IMR-90 (cell line): ENCODE data around the gene VTCN1. TPM values are rescaled to one million over a fixed set of nuclear protein-coding genes. Genes with fewer than 3 reads are reported as not detected.
A peak's percentile ranks its signal among the peaks of the same experiment; 100 is the strongest.

Source experiments
- ATAC-seq: fragments of 200-7000 bp; cut with Tn5 transposase; 2 replicates; pipeline ENCODE4 v1.9.1; 2020; ENCODE audit warnings: low read depth, mild to moderate bottlenecking, moderate library complexity
- BruUV-seq: library from RNA; stranded (reverse); fragments of 400-500 nt; replicated peaks from 2 replicates; lab custom pipeline; 2021; lab: Mats Ljungman, UMichigan
- CTCF ChIA-PET: fragments of 300-600 bp; formaldehyde crosslinking; extraction: SDS; loops from one replicate; lab custom pipeline; 2021; ENCODE audit warnings: antibody characterized with exemption; lab: Yijun Ruan, JAX
- POLR2A ChIA-PET: fragments of 300-600 bp; sonication (Branson Sonifier 250); formaldehyde crosslinking; loops from one replicate; lab custom pipeline; 2022; ENCODE audit warnings: antibody characterized with exemption; ENCODE audit not compliant: unreplicated experiment; lab: Charles Lee
- DNase-seq: peaks from one replicate; pipeline ENCODE4 v3.0.0; 2013
- H2AFZ ChIP-seq: replicated peaks from 2 replicates; pipeline ENCODE3; 2013; ENCODE audit warnings: low read length, mild to moderate bottlenecking; ENCODE audit not compliant: poor library complexity
- H2AK5ac ChIP-seq: 2 replicates; pipeline ENCODE4 v1.6.1; 2013; ENCODE audit warnings: low read depth, low read length, inconsistent platforms
- H2AK9ac ChIP-seq: replicated peaks from 2 replicates; pipeline ENCODE3; 2013; ENCODE audit warnings: mild to moderate bottlenecking, low read depth, low read length, moderate library complexity; ENCODE audit not compliant: poor library complexity
- H2BK120ac ChIP-seq: 2 replicates; pipeline ENCODE4 v1.6.1; 2013; ENCODE audit warnings: low read depth, low read length, inconsistent platforms
- H2BK15ac ChIP-seq: 3 replicates; pipeline ENCODE4 v1.6.1; 2013; ENCODE audit warnings: low read depth, low read length, inconsistent platforms
- H2BK20ac ChIP-seq: 2 replicates; pipeline ENCODE4 v1.6.1; 2013; ENCODE audit warnings: low read depth, mild to moderate bottlenecking, inconsistent platforms, low read length, moderate library complexity
- H2BK5ac ChIP-seq: 2 replicates; pipeline ENCODE4 v1.6.1; 2013; ENCODE audit warnings: mild to moderate bottlenecking, low read depth, low read length, inconsistent platforms; ENCODE audit not compliant: poor library complexity, severe bottlenecking
- H3K14ac ChIP-seq: replicated peaks from 2 replicates; pipeline ENCODE4 v1.6.1; 2013; ENCODE audit warnings: low read depth, low read length, inconsistent platforms
- H3K18ac ChIP-seq: 2 replicates; pipeline ENCODE4 v1.6.1; 2013; ENCODE audit warnings: low read depth, low read length, control low read depth
- H3K23ac ChIP-seq: 2 replicates; pipeline ENCODE4 v1.6.1; 2013; ENCODE audit warnings: low read depth, low read length, inconsistent platforms
- H3K27ac ChIP-seq: 2 replicates; pipeline ENCODE4 v1.5.1; 2013; ENCODE audit warnings: mild to moderate bottlenecking, control low read depth, low read length; ENCODE audit not compliant: insufficient read depth
- H3K27me3 ChIP-seq: 2 replicates; pipeline ENCODE4 v1.6.1; 2013; ENCODE audit warnings: low read length; ENCODE audit not compliant: control insufficient read depth, insufficient read depth
- H3K36me3 ChIP-seq: 2 replicates; pipeline ENCODE4 v1.6.1; 2013; ENCODE audit warnings: low read length, mixed read lengths; ENCODE audit not compliant: control insufficient read depth, insufficient read depth
- H3K4ac ChIP-seq: 2 replicates; pipeline ENCODE4 v1.6.1; 2013; ENCODE audit warnings: low read depth, low read length, inconsistent platforms
- H3K4me1 ChIP-seq: 2 replicates; pipeline ENCODE4 v1.6.1; 2013; ENCODE audit warnings: low read length, mixed read lengths; ENCODE audit not compliant: control insufficient read depth, insufficient read depth
- H3K4me2 ChIP-seq: 2 replicates; pipeline ENCODE4 v1.6.1; 2013; ENCODE audit warnings: low read depth, mild to moderate bottlenecking, control low read depth, low read length, moderate library complexity
- H3K4me3 ChIP-seq: 2 replicates; pipeline ENCODE4 v1.5.1; 2013; ENCODE audit warnings: low read depth, mild to moderate bottlenecking, control low read depth, low read length, moderate library complexity; ENCODE audit not compliant: insufficient read depth
- H3K56ac ChIP-seq: 2 replicates; pipeline ENCODE4 v1.6.1; 2013; ENCODE audit warnings: low read length, inconsistent platforms; ENCODE audit not compliant: insufficient read depth; ENCODE audit errors: extremely low read depth
- H3K79me1 ChIP-seq, 2 experiments: 2 replicates each; pipeline ENCODE4 v1.6.1; 2013; ENCODE audit warnings: low read length in 2 of 2, inconsistent platforms in 1 of 2, low read depth in 1 of 2
- H3K9ac ChIP-seq: 2 replicates; pipeline ENCODE4 v1.6.1; 2013; ENCODE audit warnings: low read depth, low read length, control low read depth
- H3K9me1 ChIP-seq: 2 replicates; pipeline ENCODE4 v1.6.1; 2013; ENCODE audit warnings: low read length, inconsistent platforms; ENCODE audit not compliant: insufficient read depth
- H3K9me3 ChIP-seq: 2 replicates; pipeline ENCODE4 v1.6.1; 2013; ENCODE audit warnings: low read length; ENCODE audit not compliant: control insufficient read depth, insufficient read depth
- H4K20me1 ChIP-seq: 2 replicates; pipeline ENCODE4 v1.6.1; 2013; ENCODE audit warnings: low read length, inconsistent platforms; ENCODE audit not compliant: insufficient read depth
- H4K5ac ChIP-seq: 2 replicates; pipeline ENCODE4 v1.6.1; 2013; ENCODE audit warnings: mild to moderate bottlenecking, low read depth, low read length, control low read depth
- H4K8ac ChIP-seq, 2 experiments: 2 replicates each; pipeline ENCODE4 v1.6.1; 2013; ENCODE audit warnings: low read depth in 2 of 2, low read length in 2 of 2, control low read depth in 1 of 2, inconsistent platforms in 1 of 2
- H4K91ac ChIP-seq: 2 replicates; pipeline ENCODE4 v1.6.1; 2013; ENCODE audit warnings: low read depth, low read length, inconsistent platforms; ENCODE audit not compliant: insufficient read depth
- MAZ ChIP-seq: IDR thresholded peaks from 2 replicates; pipeline ENCODE4 v1.6.1; 2012; ENCODE audit warnings: low read depth, mild to moderate bottlenecking, low read length, improper control_type of control experiment, moderate library complexity, borderline replicate concordance
- SMC3 ChIP-seq: fragments of 150-350 bp; IDR thresholded peaks from 2 replicates; pipeline ENCODE4 v1.6.1; 2016; ENCODE audit warnings: low read depth, mild to moderate bottlenecking, antibody characterized with exemption, low read length, moderate library complexity
- WGBS, 2 experiments: methylation state at CpG; one replicate each; pipeline versions ENCODE4 v1.1.5 to v1.1.7; 2013; ENCODE audit warnings: missing lambda C conversion rate in 2 of 2; ENCODE audit not compliant: insufficient read length in 1 of 2; ENCODE audit errors: extremely low coverage in 2 of 2; 5-methylcytosine and 5-hydroxymethylcytosine counted together
- dilution Hi-C: fragments of 300-500 bp; cut with HindIII; formaldehyde crosslinking; loops from one replicate; pipeline ENCODE4 v1.14.3; 2018; ENCODE audit warnings: low sequenced_read_pairs; ENCODE audit not compliant: unreplicated experiment
- in situ Hi-C: fragments of 300-500 bp; cut with MboI; formaldehyde crosslinking; loops from 3 replicates; pipeline ENCODE4 v1.14.3; 2019; ENCODE audit warnings: low sequenced_read_pairs, inconsistent platforms, mixed read lengths
- intact Hi-C: fragments of 100-400 bp; cut with micrococcal nuclease; formaldehyde crosslinking; loops from 2 replicates; pipeline ENCODE4 v1.10.0; 2022
- polyA plus RNA-seq, 3 experiments: library from polyadenylated mRNA; depleted of rRNA; stranded (reverse); fragments of >200 nt; gene quantifications; 2 replicates each; pipeline ENCODE4 v1.2.3, GENCODE V29; 2012; ENCODE audit warnings: low replicate concordance in 1 of 3
- total RNA-seq: library from RNA; depleted of rRNA; stranded (reverse); fragments of >200 nt; gene quantifications from 2 replicates; pipeline ENCODE4 v1.2.3, GENCODE V29; 2012

The VTCN1 gene
- total and polyA plus RNA-seq, 2 of the 4 experiments (the other 2 are of a cell fraction), result not detected

DNA sequence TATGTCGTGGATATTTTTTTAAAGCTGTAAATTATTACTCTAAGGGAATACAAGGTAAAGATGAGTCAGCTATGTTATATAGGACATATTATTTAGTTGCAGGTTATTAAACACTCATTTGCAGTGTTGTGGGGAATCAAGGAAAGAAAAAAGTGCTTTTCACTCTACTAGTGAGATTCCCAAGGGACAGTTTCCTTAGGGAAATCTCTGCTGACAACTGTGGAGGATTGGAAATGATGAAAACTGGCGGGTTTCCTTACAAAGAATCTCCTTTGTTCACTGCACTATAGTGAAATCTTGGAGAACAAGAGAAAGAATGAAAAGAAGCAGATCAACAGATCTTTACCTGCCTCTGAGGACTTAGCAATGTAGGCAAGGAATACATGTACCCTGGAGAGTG is 64.7 kb downstream of the VTCN1 start:
- Histone ChIP-seq H2AK9ac (no peak overlapping the region), H3K4me2 (no peak overlapping the region), H2BK120ac (no peak overlapping the region), H3K23ac (no peak overlapping the region), H3K9me1 (peaks cover 13% of the 10 kb centered on the region), H4K20me1 (no peaks in the 10 kb centered on the region; the same call in 1 of the 2 replicates), H2BK5ac (no peak overlapping the region), H2BK20ac (peak overlapping the region; percentile 98; the same call in 1 of the 2 replicates), H4K91ac (no peak overlapping the region; the same call in 1 of the 2 replicates), H2AFZ (no peak overlapping the region), H3K18ac (no peak overlapping the region; the same call in 1 of the 2 replicates), H3K4ac (no peak overlapping the region; the same call in 1 of the 2 replicates), H3K27me3 (no peaks in the 10 kb centered on the region), H2BK15ac (peak overlapping the region; percentile 48; the same call in 1 of the 3 replicates), H3K9ac (no peak overlapping the region), H3K56ac (no peak overlapping the region), H4K5ac (no peak overlapping the region), H4K8ac (peak overlapping the region in 1 of 2 experiments; percentile 33; a peak in 1 of 4 replicates), H3K4me1 (peaks cover 16% of the 10 kb centered on the region), H3K27ac (no peak overlapping the region), H3K14ac (0 out of 2 replicates have a peak overlapping the region, but pooled peaks have one; percentile 8), H2AK5ac (no peak overlapping the region), H3K9me3 (no peaks in the 10 kb centered on the region), H3K79me1 (no peaks in the 10 kb centered on the region), H3K4me3 (no peak overlapping the region), H3K36me3 (no peaks in the 10 kb centered on the region)
- DNase-seq, result no peak
- WGBS, 2 experiments, result no CpG with 5 or more reads among the region's 2 CpGs
- intact Hi-C loops (loop anchor here (10.0 kb wide), 1 partner anchor 219 kb away; the partner anchor contains the start of gene MAN1A2), in situ Hi-C loops (no loop called here), dilution Hi-C loops (no loop called here)
- BruUV-seq, result no TSS peak
- POLR2A ChIA-PET, result no interaction called here
- TF ChIP-seq MAZ (no peak), SMC3 (no peak)
- CTCF ChIA-PET, result no interaction called here
- no peak for ATAC-seq
